ENCODE results near the gene SUN1. TPM values are rescaled to one million over a fixed set of nuclear protein-coding genes. Genes with fewer than 3 reads are reported as not detected.
A peak's percentile ranks its signal among the peaks of the same experiment; 100 is the strongest.

Gene SUN1
- total and polyA plus RNA-seq, 2 of the 8 experiments (the other 6 are each of a cell fraction or from before 2014, with no cell fraction given) = 108 to 158 TPM

- H3K79me2 ChIP-seq (ENCODE audit: control insufficient read depth in 1 of 2, insufficient read depth in 2 of 2, low read length in 2 of 2) = peaks cover 47 to 63% of the 10 kb centered on the region in 2 experiments
- H3K36me3 ChIP-seq (ENCODE audit: control insufficient read depth in 2 of 4, insufficient read depth in 4 of 4, low read length in 3 of 4) = no peaks in the 10 kb centered on the region
- no peak overlapping the region for H2BK5ac ChIP-seq (ENCODE audit: low read depth, low read length)
- H3K27ac ChIP-seq (ENCODE audit: low read depth, low read length) = no peak overlapping the region
- no peak overlapping the region for H3K9ac ChIP-seq (replicated peaks in 1 of 4; ENCODE audit: extremely low read depth in 1 of 4, low read depth in 3 of 4, low read length in 3 of 4)
- peaks cover 5% of the 10 kb centered on the region for H3K79me1 ChIP-seq (ENCODE audit: low read depth, low read length)
- no peak overlapping the region for H3K23ac ChIP-seq (ENCODE audit: insufficient read length)
- no peak overlapping the region for H3K14ac ChIP-seq (ENCODE audit: insufficient read length)
- peak in 2 of 3 experiments; percentile 4 to 41; a peak in 2 of 4 replicates for TF ChIP-seq CTCF (IDR thresholded peaks at IDR 0.05; ENCODE audit: control extremely low read depth in 1 of 3, insufficient read depth in 1 of 3, low read depth in 1 of 3, low read length in 3 of 3)
- no peak for TF ChIP-seq PHF8 (conservative IDR thresholded peaks at IDR 0.05; ENCODE audit: low read depth, low read length)
- no peak for TF ChIP-seq YY1 (IDR thresholded peaks at IDR 0.05; ENCODE audit: low read depth, low read length)
- DNase-seq (ENCODE audit: low read depth in 1 of 2, low spot score in 2 of 2) (no peak), FAIRE-seq (no peak)
- H2BK120ac ChIP-seq (replicated peaks; ENCODE audit: low read depth, low read length) = no peak overlapping the region
- 87% methylated on average over 8 of the region's 8 CpGs; no CpG with 5 or more reads in 1 of the 2 experiments for WGBS, 2 experiments (ENCODE audit: extremely low coverage in 1 of 2, insufficient coverage in 1 of 2, insufficient read length in 1 of 2, insufficient replicate concordance in 2 of 2, low coverage in 1 of 2, low lambda C conversion rate in 2 of 2, missing lambda C conversion rate in 1 of 2)
- peak overlapping the region; percentile 73 to 83; a peak in 2 of 4 replicates for H3K4me2 ChIP-seq (ENCODE audit: insufficient read depth in 1 of 2, low read depth in 2 of 2, low read length in 2 of 2)
- ChIA-PET POLR2A (ENCODE audit: partially characterized antibody) (interaction anchor here (0.9 to 2.7 kb wide), 2 partner anchors 10 to 55 kb away, joined by 3 to 7 read pairs; no protein-coding TSS in a partner anchor), CTCF (ENCODE audit: partially characterized antibody) (interaction anchor here (0.6 to 2.1 kb wide), 10 partner anchors 11 to 369 kb away, joined by 3 to 8 read pairs (median 3); partner anchors contain the start of gene SUN1)
- H3K23me2 ChIP-seq (ENCODE audit: low read depth, low read length) = peaks cover 8% of the 10 kb centered on the region; the same call in 1 of the 2 replicates
- no peak overlapping the region for H3K18ac ChIP-seq (ENCODE audit: extremely low read depth, low read length)
- H3K9me3 ChIP-seq (ENCODE audit: insufficient read depth in 2 of 2, low read depth in 1 of 2, low read length in 1 of 2) = no peaks in the 10 kb centered on the region
- no peak overlapping the region for H2AK5ac ChIP-seq (ENCODE audit: low read depth, low read length)
- H3K56ac ChIP-seq (replicated peaks; ENCODE audit: insufficient read length, low read depth, low read length) = no peak overlapping the region
- no peak overlapping the region for H4K5ac ChIP-seq (ENCODE audit: insufficient read length, low read depth, low read length)
- H2BK15ac ChIP-seq (ENCODE audit: low read length) = no peak overlapping the region
- H3K27me3 ChIP-seq (replicated peaks in 1 of 4; ENCODE audit: control insufficient read depth in 3 of 4, extremely low read depth in 1 of 4, insufficient read depth in 3 of 4, low read length in 3 of 4) = no peaks in the 10 kb centered on the region
- no peak overlapping the region for H2BK12ac ChIP-seq (ENCODE audit: low read depth, low read length)
- no peak overlapping the region for H4K91ac ChIP-seq (replicated peaks; ENCODE audit: insufficient read length, low read length)
- H2AFZ ChIP-seq (ENCODE audit: low read length) = no peak overlapping the region
- peaks cover 0 to 9% (median 5%) of the 10 kb centered on the region in 4 experiments; a peak in 6 of 7 replicates for H3K4me1 ChIP-seq (replicated peaks in 1 of 4; ENCODE audit: control insufficient read depth in 3 of 4, insufficient read depth in 4 of 4, low read length in 3 of 4)
- H3K4ac ChIP-seq (replicated peaks; ENCODE audit: insufficient read length, low read depth, low read length) = peak overlapping the region; percentile 40
- H4K20me1 ChIP-seq (replicated peaks in 1 of 2; ENCODE audit: control insufficient read depth in 1 of 2, insufficient read depth in 2 of 2, low read length in 2 of 2) = peaks cover 23 to 29% of the 10 kb centered on the region in 2 experiments
- no peak overlapping the region for H4K8ac ChIP-seq (ENCODE audit: extremely low read depth, insufficient read depth, low read length)
- H2BK20ac ChIP-seq (ENCODE audit: low read length) = no peak overlapping the region
- H3K4me3 ChIP-seq (ENCODE audit: extremely low read depth in 1 of 4, insufficient read depth in 2 of 4, low read depth in 3 of 4, low read length in 4 of 4) = peak overlapping the region in 3 of 4 experiments; percentile 76 to 88 (median 84); a peak in 5 of 8 replicates
Measured at GRCh38 chr7:818031-818699, 14.1 kb upstream of the SUN1 start.
